ENCODE data around the gene EPYC.
"Not testable (repeated sequence)": the region's sequence is repeated elsewhere in the genome, so short reads cannot be mapped to it uniquely, and the experiment has no call there.

Gene EPYC

GRCh38 chr12:90989686-90990111 is 15.1 kb downstream of the EPYC start:
- DNase-seq, result no peak

DNA sequence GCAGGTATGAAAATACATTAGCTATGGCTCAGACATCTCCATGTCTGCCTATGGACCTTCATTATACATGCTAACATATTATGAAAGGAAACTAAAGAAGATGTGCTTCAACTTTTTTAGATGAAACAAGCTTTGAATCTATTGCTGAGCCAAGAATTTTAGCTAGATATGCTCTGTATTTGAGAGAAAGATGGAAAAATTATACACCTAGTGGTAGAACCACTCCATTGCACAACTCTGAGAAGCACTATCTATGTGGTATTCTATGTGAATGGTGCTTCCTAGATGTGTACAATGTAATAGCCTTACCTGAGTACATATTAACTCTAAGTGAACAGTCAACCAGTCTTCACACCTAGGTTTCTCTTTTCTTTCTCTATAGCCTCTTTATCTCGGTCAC is 17.3 kb downstream of the EPYC start:
- no peak for DNase-seq

GRCh38 chr12:90987101-90987500 is 17.7 kb downstream of the EPYC start:
- no peak for DNase-seq

- DNase-seq, result not testable (repeated sequence)
These were observed 19.4 kb downstream of the EPYC start for GRCh38 chr12:90985331-90985730.

- DNase-seq, result no peak
These were observed 20.7 kb downstream of the EPYC start for GRCh38 chr12:90984114-90984513.

DNA sequence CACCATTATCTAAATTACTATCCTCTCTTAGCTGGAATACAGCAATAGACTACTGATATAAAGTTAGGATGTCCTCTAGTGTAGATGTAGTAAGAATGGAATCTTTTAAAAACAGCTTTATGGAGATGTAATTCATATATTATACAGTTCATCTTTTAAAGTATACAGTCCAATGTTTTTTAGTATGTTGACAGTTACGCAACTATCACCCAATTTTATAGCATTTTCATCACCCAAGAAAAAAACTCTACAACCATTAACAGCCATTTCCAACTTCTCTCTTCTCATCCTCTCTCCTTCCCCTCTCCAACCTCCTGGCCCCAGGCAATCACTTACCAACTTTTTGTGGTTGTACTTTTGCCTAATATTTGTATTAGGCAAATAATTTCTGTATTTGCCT is 22.6 kb downstream of the EPYC start:
- no peak for DNase-seq

- no peak for DNase-seq
These were observed 24.8 kb downstream of the EPYC start for GRCh38 chr12:90979951-90980350.

DNA sequence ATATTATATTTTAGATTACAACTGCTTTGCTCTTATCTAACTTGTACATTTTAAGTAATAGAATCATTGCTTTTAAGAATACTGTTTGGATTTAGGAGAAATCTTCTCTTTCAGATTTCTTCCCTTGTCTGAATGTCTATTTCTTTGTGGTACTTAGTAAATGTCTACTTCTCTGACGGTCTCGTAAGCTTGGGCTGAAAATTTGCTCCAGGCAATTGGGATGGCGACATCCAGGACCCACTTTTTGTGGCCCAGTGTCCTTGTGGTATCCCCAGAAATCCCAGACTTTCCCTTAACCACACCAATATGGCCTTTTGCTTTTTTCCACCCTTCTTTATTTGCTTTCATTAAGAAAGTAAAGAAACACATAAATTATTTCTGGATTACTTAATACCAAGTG is 25.8 kb downstream of the EPYC start:
- no peak for DNase-seq

- peak; percentile 37 to 61 for DNase-seq
These were observed 26.5 kb downstream of the EPYC start for GRCh38 chr12:90978117-90978770.

DNA sequence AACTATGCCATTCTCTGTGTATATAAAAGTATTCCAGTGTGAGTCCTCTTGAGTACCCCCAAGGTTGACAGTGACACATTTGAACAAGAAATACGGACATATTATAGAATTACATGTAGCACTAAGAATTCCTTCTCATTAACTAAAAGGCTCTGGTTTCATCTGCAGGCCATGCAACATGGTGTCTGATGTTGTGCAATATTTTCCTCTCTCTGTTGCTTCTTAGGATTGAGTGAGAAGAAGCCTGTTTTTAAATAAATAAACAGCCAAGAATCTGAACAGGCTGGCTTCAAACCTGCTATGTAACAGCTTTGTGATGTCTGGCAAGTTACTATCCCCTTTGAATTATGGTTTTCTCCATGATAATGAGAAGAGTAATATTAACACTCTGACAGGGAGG is 27.5 kb downstream of the EPYC start:
- no peak for DNase-seq

- no peak for DNase-seq
These were observed 30.5 kb downstream of the EPYC start for GRCh38 chr12:90974286-90974685.

GRCh38 chr12:90972226-90972625 is 32.5 kb downstream of the EPYC start:
- no peak for DNase-seq

GRCh38 chr12:90970911-90971310 is 33.9 kb downstream of the EPYC start:
- DNase-seq, result no peak

GRCh38 chr12:90970471-90970870 is 34.3 kb downstream of the EPYC start:
- no peak for DNase-seq

DNA sequence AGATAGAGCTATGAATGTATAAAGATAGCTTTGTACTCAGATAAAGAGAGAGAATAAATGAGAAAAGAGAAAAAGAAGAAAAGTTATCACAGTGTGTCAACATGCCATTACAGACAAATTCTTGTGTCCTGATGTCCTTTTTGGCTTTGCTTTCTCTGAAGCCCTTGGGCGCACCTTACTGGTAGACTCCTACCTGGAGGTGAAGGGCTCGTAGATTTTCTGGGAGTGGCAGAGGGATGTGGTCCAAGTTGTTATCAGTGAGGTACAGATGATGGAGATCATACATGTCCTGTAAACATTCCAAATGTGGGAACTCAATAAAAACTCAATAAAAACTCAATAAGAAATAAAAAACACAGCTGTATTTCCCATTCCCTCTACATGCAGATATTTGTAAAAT is 34.9 kb downstream of the EPYC start:
- DNase-seq, result no peak

DNA sequence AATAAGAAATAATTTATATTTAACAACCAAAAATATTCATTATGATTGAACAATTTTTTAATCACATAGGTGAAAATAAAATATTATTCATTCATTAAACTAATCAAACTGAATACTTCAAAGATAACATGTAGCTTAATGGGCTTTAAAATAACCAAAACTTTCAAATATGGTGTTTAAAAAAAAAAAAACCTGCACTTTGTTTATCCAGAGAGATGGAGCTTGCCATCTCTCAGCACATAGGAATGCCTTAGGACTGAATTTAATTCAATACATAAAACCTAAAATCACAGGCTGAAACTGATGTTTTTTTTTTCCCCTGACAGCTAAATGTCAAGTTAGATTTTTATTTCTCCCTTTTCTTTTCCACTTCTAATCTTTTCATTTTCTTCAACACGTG is 35.4 kb downstream of the EPYC start:
- DNase-seq, result no peak

GRCh38 chr12:90965204-90965603 is 39.6 kb downstream of the EPYC start:
- DNase-seq, result no peak

- no peak for DNase-seq
These were observed 40.2 kb downstream of the EPYC start for GRCh38 chr12:90964616-90965015.

DNA sequence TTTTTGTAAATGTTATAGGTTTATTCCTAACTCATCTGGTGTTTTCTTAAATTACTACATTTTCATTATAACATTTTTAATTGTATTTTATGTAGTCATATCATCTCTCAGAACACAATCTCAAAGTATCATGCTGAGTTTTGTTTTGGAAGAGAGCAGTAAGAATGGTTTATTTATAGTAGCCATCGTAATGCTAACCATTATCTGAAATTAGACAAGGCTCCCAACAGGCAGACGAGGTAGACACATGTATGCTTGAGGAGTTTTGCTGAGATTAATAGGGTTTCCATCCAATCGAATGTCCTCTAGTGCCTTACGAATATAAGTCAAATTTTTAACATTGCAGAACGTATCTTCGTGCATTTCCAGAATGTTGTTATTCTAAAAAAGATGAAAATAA is 40.8 kb downstream of the EPYC start:
- DNase-seq, result no peak

- no peak for DNase-seq
These were observed 43.6 kb downstream of the EPYC start for GRCh38 chr12:90961154-90961553.

DNA sequence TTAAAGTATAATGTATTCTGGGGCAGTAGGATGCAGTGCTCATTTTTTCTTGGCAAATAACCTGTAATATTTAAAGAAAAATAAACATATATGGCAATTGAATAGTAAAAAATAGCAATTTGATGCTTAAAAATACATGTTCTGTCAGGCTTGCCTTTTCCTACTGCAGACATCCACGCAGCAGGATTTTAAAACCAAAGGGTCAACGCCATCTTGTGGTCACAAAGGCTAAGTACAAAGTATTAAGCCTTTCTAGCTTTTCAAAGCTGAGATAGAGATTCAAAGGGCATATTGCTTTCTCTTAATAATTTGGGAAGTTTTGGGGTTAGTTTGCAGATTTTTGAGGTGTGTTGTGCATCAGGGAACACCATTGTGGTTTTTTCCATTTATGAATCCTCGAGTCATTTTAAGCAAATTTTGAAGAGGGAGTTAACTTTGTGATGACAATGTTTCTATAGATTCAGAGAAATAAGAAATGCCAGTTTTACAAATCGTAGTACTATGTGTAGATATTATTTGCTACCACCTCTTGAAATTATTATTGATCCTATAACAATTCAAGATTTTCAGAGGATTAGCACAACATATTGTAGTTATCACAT is 45.1 kb downstream of the EPYC start:
- DNase-seq, result peak in 1 of 2 experiments; percentile 73

GRCh38 chr12:90959032-90959431 is 45.7 kb downstream of the EPYC start:
- DNase-seq, result no peak

- DNase-seq, result no peak
These were observed 46.4 kb downstream of the EPYC start for GRCh38 chr12:90958347-90958746.

- DNase-seq, result no peak
These were observed 49.9 kb downstream of the EPYC start, which contains the start of gene CCER1 for GRCh38 chr12:90954921-90955320. CCER1 (minus strand) TSS chr12:90955176; CDS start chr12:90954742, 434 bp downstream.

DNA sequence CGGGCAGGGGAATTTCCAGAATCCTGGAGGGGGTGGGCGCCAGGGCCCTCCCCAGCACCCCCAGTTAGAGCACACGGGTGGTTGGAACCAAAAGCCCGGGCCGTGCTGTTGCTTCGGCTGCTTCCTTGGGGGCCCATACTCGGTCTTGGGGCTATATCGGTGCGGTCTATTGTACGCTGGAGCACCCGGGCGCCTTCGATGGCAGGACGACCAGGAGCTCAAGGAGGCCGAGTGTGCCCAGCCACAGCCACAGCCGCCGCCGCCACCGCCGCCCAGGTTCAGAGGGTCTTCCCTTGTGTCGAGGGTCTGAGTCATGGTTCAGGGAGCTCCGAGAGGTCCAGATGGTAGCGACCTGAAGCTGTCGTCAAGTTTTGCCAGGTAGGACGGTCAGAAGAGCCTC is 50.3 kb downstream of the EPYC start:
- no peak for DNase-seq
